GM19328 (cell line): ENCODE measurements around the gene RTP4.
"Not testable (repeated sequence)": the region's sequence is repeated elsewhere in the genome, so short reads cannot be mapped to it uniquely, and the experiment has no call there.

ENCODE experiments used
- ATAC-seq: cut with Tn5 transposase; IDR thresholded peaks from one replicate; pipeline ENCODE4 v1.9.1; 2021; ENCODE audit warnings: mild to moderate bottlenecking, moderate library complexity; ENCODE audit not compliant: unreplicated experiment

The RTP4 gene

GRCh38 chr3:187369089-187369447 is 883 bp downstream of the RTP4 start:
- ATAC-seq = peak; percentile 39

GRCh38 chr3:187370051-187370450 is 1.9 kb downstream of the RTP4 start:
- no peak for ATAC-seq

- ATAC-seq = no peak
Measured at GRCh38 chr3:187375581-187375980, 7.4 kb downstream of the RTP4 start.

- ATAC-seq = no peak
Measured at GRCh38 chr3:187377842-187378241, 9.7 kb downstream of the RTP4 start.

- no peak for ATAC-seq
Measured at GRCh38 chr3:187382609-187383151, 14.5 kb downstream of the RTP4 start.

GRCh38 chr3:187383246-187383645 is 15.1 kb downstream of the RTP4 start:
- ATAC-seq = no peak

GRCh38 chr3:187385296-187385695 is 17.1 kb downstream of the RTP4 start:
- ATAC-seq = no peak

- no peak for ATAC-seq
Measured at GRCh38 chr3:187396661-187397060, 28.5 kb downstream of the RTP4 start.

GRCh38 chr3:187398955-187399354 is 30.8 kb downstream of the RTP4 start:
- no peak for ATAC-seq

GRCh38 chr3:187400756-187401155 is 32.6 kb downstream of the RTP4 start:
- no peak for ATAC-seq

- ATAC-seq = no peak
Measured at GRCh38 chr3:187401856-187402255, 33.7 kb downstream of the RTP4 start.

GRCh38 chr3:187403768-187404288 is 35.6 kb downstream of the RTP4 start:
- no peak for ATAC-seq

GRCh38 chr3:187406927-187407326 is 38.7 kb downstream of the RTP4 start:
- ATAC-seq = no peak

- not testable (repeated sequence) for ATAC-seq
Measured at GRCh38 chr3:187411991-187412781, 44.0 kb downstream of the RTP4 start.
